MM.1S (cell line): ENCODE results near the gene SLC44A1.

ENCODE experiments used
- DNase-seq: peaks from one replicate; pipeline ENCODE4 v3.0.0-alpha.2; 2015
- H2AFZ ChIP-seq: fragments of 300-600 bp; sonication (generic); 2 replicates; pipeline ENCODE4 v1.6.0; 2016; ENCODE audit warnings: antibody characterized with exemption, low read length
- H3F3A ChIP-seq: fragments of 300-600 bp; sonication (generic); 2 replicates; pipeline ENCODE4 v1.6.1; 2016; ENCODE audit warnings: mild to moderate bottlenecking, antibody characterized with exemption, low read length, moderate library complexity, mixed read lengths; ENCODE audit not compliant: insufficient read depth
- H3K27ac ChIP-seq: fragments of 300-600 bp; sonication (generic); 2 replicates; pipeline ENCODE4 v1.5.1; 2016; ENCODE audit warnings: mild to moderate bottlenecking, low read length
- H3K27me3 ChIP-seq: fragments of 300-600 bp; sonication (generic); replicated peaks from 2 replicates; pipeline ENCODE4 v1.6.0; 2016; ENCODE audit warnings: low read length; ENCODE audit not compliant: insufficient read depth
- H3K36me3 ChIP-seq: fragments of 300-600 bp; sonication (generic); replicated peaks from 2 replicates; pipeline ENCODE4 v1.6.1; 2016; ENCODE audit warnings: mild to moderate bottlenecking, low read length, mixed read lengths; ENCODE audit not compliant: insufficient read depth
- H3K4me1 ChIP-seq: fragments of 300-600 bp; sonication (generic); 2 replicates; pipeline ENCODE4 v1.6.1; 2016; ENCODE audit warnings: low read length, mixed read lengths
- H3K4me2 ChIP-seq: fragments of 300-600 bp; sonication (generic); 2 replicates; pipeline ENCODE4 v1.6.0; 2016; ENCODE audit warnings: low read depth, low read length
- H3K4me3 ChIP-seq: fragments of 300-600 bp; sonication (generic); 2 replicates; pipeline ENCODE4 v1.5.1; 2016; ENCODE audit warnings: low read length, mixed read lengths
- H3K79me2 ChIP-seq: fragments of 300-600 bp; sonication (generic); 2 replicates; pipeline ENCODE4 v1.6.1; 2016; ENCODE audit warnings: mixed run types, low read length, mixed read lengths
- H3K9ac ChIP-seq: fragments of 300-600 bp; sonication (generic); 2 replicates; pipeline ENCODE4 v1.6.1; 2016; ENCODE audit warnings: low read length, mixed read lengths
- H3K9me2 ChIP-seq: fragments of 300-600 bp; sonication (generic); replicated peaks from 2 replicates; pipeline ENCODE4 v1.6.1; 2016; ENCODE audit warnings: mild to moderate bottlenecking, low read length, mixed read lengths; ENCODE audit not compliant: insufficient read depth
- H3K9me3 ChIP-seq: fragments of 300-600 bp; sonication (generic); replicated peaks from 2 replicates; pipeline ENCODE4 v1.6.1; 2016; ENCODE audit warnings: mild to moderate bottlenecking, low read length, mixed read lengths; ENCODE audit not compliant: insufficient read depth
- H4K20me1 ChIP-seq: fragments of 300-600 bp; sonication (generic); 2 replicates; pipeline ENCODE4 v1.6.1; 2016; ENCODE audit warnings: mild to moderate bottlenecking, low read length, moderate library complexity, mixed read lengths; ENCODE audit not compliant: insufficient read depth
- EZH2 ChIP-seq: fragments of 300-600 bp; sonication (generic); optimal IDR thresholded peaks from 2 replicates; pipeline ENCODE3; 2017; ENCODE audit warnings: low read depth, mild to moderate bottlenecking, antibody characterized with exemption, low read length, mixed read lengths
- EZH2phosphoT487 ChIP-seq: fragments of 300-600 bp; sonication (generic); IDR thresholded peaks from 2 replicates; pipeline ENCODE4 v1.6.1; 2018; ENCODE audit warnings: antibody characterized with exemption, low read length
- TF ChIP-seq, protein P1 (sequence below): fragments of 300-600 bp; sonication (generic); IDR thresholded peaks from 2 replicates; pipeline ENCODE4 v1.5.1; 2016; ENCODE audit warnings: antibody characterized with exemption, low read length, mixed read lengths

SLC44A1 gene

DNA sequence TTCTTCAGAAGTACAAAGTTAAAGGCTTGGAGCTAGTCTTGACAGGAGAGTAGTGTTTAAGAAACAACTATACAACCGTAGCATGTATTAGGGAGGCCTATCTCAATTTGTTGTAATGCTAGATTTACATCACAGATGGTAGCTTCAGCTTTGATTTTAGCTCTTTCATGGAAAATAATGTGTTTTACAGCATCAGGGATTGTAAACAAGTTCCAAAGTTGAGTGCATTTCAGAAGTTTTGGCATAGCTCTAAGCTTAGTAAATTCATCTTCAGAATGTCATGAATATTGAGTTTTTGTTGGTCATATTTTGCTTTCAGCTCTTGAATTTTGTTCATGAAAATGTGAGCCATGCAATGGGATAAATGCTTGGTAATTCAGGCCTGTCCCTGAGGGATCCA, 30.7 kb downstream of the SLC44A1 start:
- H3K9me3 ChIP-seq = no peaks in the 10 kb centered on the region
- H3K4me2 ChIP-seq = no peak overlapping the region
- H3K36me3 ChIP-seq = no peaks in the 10 kb centered on the region
- peaks cover 90% of the 10 kb centered on the region for H3K79me2 ChIP-seq
- H3K4me1 ChIP-seq = no peaks in the 10 kb centered on the region
- H3F3A ChIP-seq = no peaks in the 10 kb centered on the region
- TF ChIP-seq EZH2 = no peak
- TF ChIP-seq, protein P1, sequence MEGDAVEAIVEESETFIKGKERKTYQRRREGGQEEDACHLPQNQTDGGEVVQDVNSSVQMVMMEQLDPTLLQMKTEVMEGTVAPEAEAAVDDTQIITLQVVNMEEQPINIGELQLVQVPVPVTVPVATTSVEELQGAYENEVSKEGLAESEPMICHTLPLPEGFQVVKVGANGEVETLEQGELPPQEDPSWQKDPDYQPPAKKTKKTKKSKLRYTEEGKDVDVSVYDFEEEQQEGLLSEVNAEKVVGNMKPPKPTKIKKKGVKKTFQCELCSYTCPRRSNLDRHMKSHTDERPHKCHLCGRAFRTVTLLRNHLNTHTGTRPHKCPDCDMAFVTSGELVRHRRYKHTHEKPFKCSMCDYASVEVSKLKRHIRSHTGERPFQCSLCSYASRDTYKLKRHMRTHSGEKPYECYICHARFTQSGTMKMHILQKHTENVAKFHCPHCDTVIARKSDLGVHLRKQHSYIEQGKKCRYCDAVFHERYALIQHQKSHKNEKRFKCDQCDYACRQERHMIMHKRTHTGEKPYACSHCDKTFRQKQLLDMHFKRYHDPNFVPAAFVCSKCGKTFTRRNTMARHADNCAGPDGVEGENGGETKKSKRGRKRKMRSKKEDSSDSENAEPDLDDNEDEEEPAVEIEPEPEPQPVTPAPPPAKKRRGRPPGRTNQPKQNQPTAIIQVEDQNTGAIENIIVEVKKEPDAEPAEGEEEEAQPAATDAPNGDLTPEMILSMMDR = no peak
- TF ChIP-seq EZH2phosphoT487 = no peak
- H3K9me2 ChIP-seq = no peaks in the 10 kb centered on the region
- H3K4me3 ChIP-seq = no peak overlapping the region
- DNase-seq = no peak
- no peaks in the 10 kb centered on the region for H3K27me3 ChIP-seq
- no peak overlapping the region for H3K9ac ChIP-seq
- H3K27ac ChIP-seq = no peak overlapping the region
- H2AFZ ChIP-seq = no peak overlapping the region
- H4K20me1 ChIP-seq = 0 out of 2 replicates have a peak, but pooled peaks cover under 1% of the 10 kb centered on the region

DNA sequence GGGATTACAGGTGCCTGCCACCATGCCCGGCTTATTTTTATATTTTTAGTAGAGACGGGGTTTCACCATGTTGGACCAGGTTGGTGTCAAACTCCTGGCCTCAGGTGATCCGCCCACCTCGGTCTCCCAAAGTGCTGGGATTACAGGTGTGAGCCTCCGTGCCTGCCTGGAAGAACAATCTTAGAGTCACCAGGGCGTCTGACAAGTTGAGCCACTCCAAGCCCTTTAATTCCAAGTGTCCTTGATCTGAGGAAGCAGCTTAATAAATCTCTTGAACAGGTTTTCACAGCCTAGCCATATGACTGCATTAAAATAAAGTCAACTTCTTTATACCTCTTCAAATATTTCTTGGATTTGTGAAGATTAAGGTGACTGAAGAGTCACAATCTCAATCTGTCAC, 31.5 kb downstream of the SLC44A1 start:
- Histone ChIP-seq H3K4me3 (no peak overlapping the region), H3K4me2 (no peak overlapping the region), H3K9me3 (no peaks in the 10 kb centered on the region), H3F3A (no peaks in the 10 kb centered on the region), H3K27ac (no peak overlapping the region), H3K4me1 (no peaks in the 10 kb centered on the region), H3K9ac (no peak overlapping the region), H3K36me3 (no peaks in the 10 kb centered on the region), H2AFZ (no peak overlapping the region), H3K79me2 (peaks cover 90% of the 10 kb centered on the region), H3K27me3 (no peaks in the 10 kb centered on the region), H4K20me1 (no peaks in the 10 kb centered on the region), H3K9me2 (no peaks in the 10 kb centered on the region)
- TF ChIP-seq, protein P1 = no peak
- TF ChIP-seq EZH2phosphoT487 (no peak), EZH2 (no peak)
- DNase-seq = no peak

DNA sequence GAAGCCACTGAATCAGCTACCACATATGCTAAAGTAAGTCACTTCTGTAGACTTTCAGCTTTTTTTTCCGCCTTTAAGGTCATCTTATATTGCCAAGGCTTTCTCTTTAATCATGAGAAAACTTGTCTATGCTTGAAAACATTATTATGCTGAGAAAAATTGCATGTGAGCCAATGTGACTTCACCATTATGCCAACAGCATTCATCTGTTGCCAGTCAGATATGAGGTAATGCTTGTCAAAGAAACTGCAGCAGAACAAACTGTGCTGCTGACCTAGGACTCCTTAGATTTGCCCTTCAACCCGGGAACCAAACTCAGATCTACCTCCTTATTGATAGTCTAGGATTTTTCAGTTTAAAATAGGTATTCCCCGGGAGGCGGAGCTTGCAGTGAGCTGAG, 34.3 kb downstream of the SLC44A1 start:
- peaks cover 2% of the 10 kb centered on the region; the same call in 1 of the 2 replicates for H4K20me1 ChIP-seq
- H2AFZ ChIP-seq = no peak overlapping the region
- no peaks in the 10 kb centered on the region for H3F3A ChIP-seq
- no peak overlapping the region for H3K27ac ChIP-seq
- TF ChIP-seq, protein P1 = no peak
- TF ChIP-seq EZH2 = no peak
- TF ChIP-seq EZH2phosphoT487 = no peak
- H3K36me3 ChIP-seq = no peaks in the 10 kb centered on the region
- no peak for DNase-seq
- no peaks in the 10 kb centered on the region for H3K27me3 ChIP-seq
- no peak overlapping the region for H3K9ac ChIP-seq
- no peaks in the 10 kb centered on the region for H3K9me2 ChIP-seq
- no peaks in the 10 kb centered on the region for H3K9me3 ChIP-seq
- peaks cover 92% of the 10 kb centered on the region for H3K79me2 ChIP-seq
- no peak overlapping the region for H3K4me2 ChIP-seq
- H3K4me1 ChIP-seq = no peaks in the 10 kb centered on the region
- H3K4me3 ChIP-seq = no peak overlapping the region
